Right lobe of liver (tissue), 4 donors: ENCODE measurements around the gene RAD18.

Experiments
- POLR2A ChIP-seq: fragments of 450-650 bp; IDR thresholded peaks from one replicate; pipeline ENCODE4 v1.6.1; 2017; ENCODE audit warnings: antibody characterized with exemption, mild to moderate bottlenecking
- TF ChIP-seq, protein P1 (sequence below), 4 donors: fragments of 200-600 bp in 3 of 4; fragments of 450-650 bp in 1 of 4; IDR thresholded peaks; one replicate each; pipeline versions ENCODE4 v1.5.1 to v1.8.0; 2016 to 2022; ENCODE audit warnings: antibody characterized with exemption in 4 of 4, mild to moderate bottlenecking in 2 of 4
- donor health status: DM: no; HTN: no; CAD: no.
- donor health status: DM: no; HTN: no; CAD: no.
- donor health status: DM: no; HTN: yes; CAD: no.

DNA sequence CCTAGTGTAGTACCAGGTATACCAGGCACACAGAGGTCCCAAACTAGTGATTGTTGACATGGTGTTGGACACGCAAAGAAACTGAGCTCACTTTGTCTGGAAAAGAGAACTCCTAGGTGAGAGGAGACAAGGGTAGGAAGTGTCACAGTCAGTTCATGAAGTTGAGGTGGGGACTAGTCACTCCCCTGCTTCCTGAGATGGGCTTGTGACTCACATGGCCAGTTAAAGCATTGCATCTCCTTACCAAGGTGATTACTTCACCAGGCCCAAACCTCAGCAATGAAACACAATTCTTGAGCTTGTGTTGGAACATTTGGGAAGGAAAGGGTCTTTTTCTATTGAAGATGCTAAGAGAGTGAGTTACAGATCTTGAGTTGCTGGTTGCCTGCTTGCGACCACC, 49.2 kb upstream of the RAD18 start:
- no peak for TF ChIP-seq POLR2A
- TF ChIP-seq, protein P1, sequence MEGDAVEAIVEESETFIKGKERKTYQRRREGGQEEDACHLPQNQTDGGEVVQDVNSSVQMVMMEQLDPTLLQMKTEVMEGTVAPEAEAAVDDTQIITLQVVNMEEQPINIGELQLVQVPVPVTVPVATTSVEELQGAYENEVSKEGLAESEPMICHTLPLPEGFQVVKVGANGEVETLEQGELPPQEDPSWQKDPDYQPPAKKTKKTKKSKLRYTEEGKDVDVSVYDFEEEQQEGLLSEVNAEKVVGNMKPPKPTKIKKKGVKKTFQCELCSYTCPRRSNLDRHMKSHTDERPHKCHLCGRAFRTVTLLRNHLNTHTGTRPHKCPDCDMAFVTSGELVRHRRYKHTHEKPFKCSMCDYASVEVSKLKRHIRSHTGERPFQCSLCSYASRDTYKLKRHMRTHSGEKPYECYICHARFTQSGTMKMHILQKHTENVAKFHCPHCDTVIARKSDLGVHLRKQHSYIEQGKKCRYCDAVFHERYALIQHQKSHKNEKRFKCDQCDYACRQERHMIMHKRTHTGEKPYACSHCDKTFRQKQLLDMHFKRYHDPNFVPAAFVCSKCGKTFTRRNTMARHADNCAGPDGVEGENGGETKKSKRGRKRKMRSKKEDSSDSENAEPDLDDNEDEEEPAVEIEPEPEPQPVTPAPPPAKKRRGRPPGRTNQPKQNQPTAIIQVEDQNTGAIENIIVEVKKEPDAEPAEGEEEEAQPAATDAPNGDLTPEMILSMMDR (IDR thresholded peaks at IDR 0.05) = no peak
